T-helper 22 cell (primary cell): Measurements from ENCODE around the gene MPZL2.
A peak's percentile ranks its signal among the peaks of the same experiment; 100 is the strongest.

Experiments used
- DNase-seq: peaks from one replicate; pipeline ENCODE4 v3.0.0-alpha.2; 2020; ENCODE audit warnings: low read depth

Gene MPZL2

DNA sequence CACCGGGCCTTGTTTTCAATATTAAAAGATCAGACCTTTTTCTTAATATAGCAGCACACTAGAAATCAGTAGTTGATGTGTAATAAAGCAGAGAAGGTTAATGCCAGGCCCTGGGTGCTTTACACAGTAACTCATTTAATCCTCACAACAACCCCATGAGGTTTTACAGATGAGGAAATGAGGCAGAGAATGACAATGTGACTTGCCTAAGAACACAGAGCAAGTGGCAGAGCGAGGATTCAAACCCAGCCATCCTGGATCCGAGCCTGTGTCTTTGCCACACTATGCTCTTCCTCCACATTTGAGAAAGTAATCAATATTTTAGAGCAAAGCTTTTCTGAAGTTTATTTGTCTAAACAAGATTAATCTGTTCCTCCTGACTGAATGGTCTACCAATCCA is 46.5 kb downstream of the MPZL2 start:
- DNase-seq = no peak

DNA sequence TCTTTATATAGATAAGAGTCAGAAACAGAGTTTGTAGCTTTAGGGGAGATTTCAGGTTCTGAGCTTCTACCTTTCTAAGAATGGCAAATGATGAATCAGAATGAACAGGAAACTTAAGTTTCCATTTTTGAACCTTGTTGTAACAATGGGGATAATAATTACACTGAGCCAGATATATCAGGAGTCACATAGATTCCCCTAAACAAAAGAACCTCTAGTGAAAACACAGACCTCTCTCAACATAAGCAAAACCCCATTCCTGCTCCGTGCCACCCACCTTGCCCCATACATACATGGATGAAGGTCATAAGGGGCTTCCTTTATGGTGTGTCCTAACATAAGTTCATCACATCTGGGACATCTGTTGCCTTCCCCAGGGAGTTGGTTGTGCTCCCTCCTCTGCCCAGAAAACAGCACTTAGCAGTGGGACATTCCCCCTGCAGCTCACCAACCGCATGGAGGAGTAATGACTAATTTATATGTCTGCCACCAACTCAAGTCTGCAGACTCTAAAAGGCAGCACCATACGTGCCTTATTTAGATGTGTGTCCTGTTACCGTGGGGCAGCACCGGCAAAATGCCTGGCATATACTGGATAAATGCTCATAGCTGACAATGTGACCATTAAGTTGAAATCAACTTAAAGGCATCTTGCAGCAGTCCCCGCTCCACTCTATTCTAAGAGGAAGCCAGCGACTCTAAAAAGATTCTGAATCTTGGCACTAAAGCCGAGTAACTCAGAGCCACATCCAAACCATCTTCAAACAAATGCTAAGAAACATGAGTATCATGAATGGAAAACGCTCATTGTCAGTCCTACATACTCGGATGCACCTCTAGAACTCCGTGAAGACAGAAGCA is 47.2 kb downstream of the MPZL2 start:
- DNase-seq = peak; percentile 47

DNA sequence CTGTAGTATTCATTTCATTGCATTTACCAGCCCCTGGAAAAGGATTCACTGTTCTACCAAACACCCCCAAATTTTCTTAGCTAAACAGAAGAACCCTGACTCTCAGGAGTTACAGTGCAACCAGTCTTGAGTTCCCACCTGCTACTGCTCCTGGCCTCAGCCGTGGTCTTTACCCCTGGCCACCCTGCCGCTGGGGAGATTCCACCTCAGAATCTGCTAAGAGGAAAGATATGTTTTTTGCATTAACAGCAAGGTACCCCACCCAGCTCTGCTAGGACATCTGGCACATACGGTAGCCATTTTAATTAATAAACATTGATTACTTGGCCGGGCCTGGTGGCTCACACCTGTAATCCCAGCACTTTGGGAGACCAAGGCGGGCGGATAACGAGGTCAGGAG is 48.3 kb downstream of the MPZL2 start:
- DNase-seq = no peak

DNA sequence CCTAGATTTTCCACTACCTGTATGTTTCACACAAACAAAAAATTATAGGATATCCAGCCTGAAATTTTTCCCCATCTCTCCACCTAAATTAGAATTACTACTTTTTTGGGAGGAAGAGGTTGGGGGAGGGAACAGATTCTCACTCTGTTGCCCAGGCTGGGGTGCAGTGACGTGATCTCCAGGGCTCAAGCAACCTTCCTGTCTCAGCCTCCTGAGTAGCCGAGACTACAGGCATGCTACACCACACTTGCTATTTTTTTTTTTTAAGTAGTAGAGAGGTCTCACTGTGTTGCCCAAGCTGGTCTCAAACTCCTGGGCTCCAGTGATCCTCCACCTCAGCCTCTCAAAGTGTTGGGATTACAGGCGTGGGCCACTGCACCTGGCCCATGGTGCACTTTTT is 48.8 kb downstream of the MPZL2 start:
- no peak for DNase-seq

DNA sequence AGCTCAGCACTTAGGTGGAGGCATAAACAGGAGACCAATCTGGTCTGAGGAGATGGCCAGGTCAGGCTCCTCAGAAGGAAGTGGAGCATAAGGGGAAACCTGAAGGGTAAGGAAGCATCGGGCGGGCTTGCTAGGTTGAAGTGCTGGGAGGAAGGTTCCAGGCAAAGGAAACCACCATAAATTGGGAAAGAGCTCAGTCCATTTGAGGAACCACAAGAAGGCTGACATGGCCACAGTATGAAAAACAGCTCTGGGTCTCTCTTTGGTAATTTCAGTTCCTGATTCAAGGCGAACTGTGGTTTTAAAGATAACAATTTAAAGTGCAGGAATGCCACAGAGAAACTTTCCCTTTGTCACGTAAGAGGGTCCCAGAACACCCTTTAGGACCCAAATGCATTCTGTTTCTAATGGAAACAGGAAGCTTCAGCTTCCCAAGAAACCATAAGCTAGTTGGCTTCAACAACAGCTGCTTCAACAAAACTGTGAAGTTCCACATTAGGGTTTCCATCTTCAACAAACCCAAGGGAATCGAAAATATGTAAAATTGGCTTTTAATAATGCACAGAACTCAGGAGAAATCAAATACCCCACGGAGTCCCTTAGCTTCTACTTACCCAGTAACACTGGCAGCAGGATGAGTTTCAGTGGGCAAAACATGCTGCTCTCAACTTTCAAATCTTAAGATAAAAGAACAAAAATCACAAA is 49.7 kb downstream of the MPZL2 start:
- DNase-seq = no peak

DNA sequence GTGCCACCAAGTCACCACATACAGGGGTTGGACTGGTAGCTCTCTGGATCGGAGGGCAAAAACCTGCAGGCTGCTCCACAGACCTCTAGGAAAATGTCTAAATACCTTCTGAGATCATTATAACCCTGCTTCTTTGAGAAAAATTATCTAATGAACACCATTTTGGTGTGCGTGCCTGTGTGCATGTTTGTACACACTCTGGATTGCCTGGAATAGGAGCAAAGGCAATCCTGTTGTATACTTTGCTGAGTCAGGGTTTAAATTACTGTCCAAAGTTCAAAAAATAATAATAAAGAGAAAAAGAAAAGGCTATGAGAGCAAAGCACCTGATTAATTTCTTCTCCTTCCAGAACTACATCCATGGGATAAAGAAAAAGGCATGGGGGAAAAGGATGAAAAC is 50.3 kb downstream of the MPZL2 start:
- no peak for DNase-seq

DNA sequence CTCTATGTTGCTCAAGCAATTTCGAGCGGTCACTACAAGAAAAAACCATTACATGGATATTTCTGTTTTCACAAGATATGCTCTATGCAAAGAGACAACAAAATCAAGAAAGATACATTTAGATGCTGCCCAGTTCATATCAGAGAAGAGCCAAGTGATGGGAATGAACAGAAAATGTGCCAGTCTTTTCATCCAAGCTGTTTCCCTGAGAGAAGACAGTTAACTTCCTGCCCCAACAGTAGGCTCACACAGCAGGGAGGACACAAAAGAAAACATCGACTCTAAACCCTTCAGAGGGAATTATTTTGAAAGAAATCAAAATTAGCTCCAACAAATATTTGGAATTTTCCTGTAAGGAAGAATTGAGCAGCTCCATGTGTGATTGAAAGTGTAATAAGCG is 50.9 kb downstream of the MPZL2 start:
- no peak for DNase-seq

DNA sequence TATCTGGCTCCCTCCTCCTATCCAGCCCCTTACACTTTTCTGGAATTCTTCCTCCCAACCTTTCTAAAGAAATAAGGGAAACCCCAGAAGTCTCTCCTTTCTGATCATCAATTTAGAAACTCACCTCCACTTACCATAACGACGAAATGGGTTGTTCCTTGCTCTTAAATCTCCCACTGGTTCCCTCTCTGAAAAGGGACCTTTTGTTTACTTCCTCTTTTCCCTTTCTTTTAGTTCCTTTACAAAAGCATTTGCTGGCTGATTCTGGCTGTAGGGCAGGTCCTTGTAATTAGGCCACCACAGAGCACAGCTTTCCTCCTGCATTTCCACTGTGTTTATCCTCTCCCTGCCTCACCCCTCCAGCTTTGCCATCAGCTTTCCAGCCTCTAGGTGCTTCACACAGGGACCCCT is 51.3 kb downstream of the MPZL2 start:
- DNase-seq = no peak

DNA sequence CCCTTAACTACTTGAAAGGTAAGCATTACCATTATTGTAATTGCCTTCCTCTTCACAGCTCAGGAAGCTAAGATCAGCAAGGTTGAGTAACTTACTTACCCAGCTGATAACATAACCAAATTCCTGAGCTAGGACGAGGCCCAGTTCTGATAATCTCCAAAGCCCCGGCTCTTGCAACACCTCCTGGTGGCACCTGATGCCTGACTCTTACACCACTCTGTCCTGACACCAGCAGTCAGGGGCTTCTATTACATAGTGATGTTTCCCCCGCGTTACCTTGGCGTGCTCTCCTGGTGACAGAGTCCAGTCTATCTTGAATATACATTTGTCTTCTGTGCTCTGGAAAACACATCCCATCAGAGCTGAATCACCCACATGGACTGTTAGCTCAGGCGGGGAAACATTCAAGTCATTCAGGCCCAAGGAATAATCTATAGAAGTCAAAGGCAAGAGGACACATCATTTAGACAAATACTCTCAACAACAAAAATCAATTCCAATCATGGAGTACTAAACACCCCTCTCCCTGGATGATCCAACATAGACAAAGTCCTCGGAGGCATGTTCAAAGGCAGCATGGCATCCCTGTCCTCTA is 51.9 kb downstream of the MPZL2 start:
- no peak for DNase-seq

DNA sequence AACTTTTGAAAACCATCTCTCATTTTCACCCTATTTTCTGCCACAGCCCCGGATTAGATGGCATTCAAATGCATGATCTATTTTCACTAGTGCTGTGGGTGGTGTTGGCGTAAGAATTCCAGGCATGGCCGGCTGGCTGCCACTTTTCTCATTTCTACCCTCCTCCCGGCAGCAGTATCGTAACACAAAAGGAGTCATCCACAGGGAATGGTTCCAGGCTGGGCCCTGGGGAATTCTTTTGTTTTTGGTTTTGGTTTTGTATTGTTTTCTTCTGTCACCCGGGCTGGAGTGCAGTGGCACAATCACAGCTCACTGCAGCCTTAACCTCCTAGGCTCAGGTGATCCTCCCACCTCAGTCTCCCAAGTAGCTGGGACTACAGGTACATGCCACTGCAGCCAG is 53.1 kb downstream of the MPZL2 start:
- no peak for DNase-seq

DNA sequence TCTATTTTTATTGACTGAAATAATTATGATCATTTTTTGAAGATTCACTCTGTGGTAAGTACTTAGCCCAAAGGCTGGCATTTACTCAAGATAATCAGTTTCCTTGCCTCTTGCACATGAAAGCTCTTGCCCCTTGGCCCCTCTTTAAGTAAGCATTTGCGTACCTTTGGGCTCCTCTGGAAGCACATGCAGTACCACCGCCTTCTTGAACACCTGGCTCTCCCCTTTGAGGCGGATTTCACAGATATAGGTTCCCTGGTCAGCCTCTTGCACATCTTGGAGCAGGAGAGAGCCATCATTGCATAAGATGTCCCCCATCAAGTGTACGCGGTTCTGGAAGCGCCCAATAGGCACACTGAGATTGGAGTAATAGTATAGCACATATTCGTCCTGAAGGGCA is 53.8 kb downstream of the MPZL2 start:
- DNase-seq = no peak

DNA sequence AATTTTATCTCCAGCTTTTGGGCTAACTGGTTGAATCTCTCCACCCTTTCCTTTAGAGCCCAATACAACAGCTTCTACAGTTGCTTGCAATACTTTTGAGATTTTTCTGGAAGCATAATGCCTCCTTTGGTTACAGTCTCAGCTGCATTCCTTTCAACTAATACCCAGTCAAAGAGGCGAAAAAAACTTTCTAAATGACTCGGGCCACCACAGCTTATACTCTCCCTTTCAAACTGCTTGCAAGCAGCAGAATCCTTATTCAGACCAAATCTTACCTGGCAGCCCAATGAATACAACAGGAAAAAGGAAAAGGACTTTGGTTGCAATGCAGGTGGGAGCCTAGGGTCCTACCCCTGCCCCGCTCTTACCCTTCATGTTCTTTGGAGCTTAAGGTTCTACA is 55.1 kb downstream of the MPZL2 start:
- DNase-seq = no peak

DNA sequence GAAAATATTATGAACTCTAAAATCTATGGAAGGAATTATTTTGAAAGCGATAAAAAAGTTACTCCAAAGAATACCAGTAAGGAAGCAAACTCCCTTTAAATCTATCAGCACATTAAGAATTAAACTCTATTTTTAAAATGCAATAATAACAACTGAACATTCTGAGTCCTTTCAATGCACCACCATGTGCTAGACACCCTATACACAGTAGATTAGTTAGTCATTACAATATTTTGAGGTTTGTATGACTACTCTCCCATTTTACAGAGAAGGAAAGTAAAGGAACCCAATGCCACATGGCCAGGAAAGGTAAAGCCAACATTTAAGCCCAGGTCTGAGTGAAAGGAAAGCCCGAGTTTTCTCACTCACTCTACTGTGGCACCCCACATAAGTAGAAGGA is 57.0 kb downstream of the MPZL2 start:
- no peak for DNase-seq

DNA sequence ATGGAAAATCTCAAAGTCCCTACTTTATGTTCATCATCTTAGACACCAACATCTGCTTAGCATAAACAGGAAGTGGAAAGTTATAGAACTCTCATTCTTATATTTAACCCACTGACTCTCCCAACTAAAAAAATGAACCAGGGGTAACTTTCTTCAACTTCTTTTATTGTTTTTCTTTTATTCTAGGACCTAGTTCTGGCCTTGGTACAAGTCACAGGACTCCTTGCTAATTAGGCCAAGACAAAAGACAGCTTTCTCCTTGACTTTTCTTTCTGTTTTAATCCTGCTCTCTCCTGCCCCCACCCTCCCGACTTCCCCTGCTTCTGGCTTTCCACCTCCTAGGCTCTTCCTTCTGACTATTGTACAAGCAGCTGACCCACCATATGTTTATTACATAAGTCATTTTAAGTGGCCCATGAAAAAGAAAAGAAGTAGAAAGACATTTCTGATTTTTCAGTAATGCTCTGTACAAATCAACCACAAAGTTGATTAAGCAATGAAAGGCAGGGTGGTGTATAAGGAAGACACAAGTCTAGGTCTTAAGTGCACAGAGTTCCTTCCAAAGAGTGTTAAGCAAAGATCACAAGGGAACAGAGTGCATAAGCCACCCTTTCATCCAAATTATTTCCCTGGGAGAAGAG is 57.6 kb downstream of the MPZL2 start:
- DNase-seq = no peak

DNA sequence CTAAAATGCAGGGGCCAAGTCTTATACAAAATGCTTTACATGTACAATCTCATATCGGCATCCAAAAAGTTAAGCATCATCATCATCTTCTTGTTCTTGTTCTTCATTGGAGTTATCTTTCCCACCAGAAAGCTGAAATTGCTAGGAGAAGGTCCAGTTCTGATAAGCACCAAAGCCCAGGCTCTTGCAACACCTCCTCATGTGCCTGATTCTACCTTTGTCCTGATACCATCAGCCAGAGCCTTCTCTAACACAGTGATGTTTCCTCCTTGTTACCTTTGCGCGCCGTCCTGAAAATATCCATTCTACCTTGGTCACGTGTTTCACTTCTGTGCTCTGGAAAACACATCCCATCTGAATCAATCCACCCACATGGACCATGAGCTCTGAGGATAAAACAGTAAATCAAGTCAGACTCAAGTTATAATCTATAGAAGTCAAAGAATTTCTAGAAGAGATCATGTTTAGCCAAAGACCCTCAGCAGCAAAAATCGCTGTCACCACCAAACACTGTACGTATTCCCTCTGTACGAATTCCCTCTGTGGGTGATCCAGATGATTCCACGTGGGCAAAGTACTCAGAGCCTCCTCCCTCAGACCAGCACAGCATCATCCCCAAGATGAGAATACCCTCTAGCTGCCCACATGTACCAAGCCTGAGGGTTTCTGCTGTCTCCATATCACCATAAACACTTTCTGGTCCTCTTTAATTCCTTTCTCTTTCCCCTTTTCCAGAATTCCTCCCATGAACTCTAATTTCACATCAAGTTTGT is 58.3 kb downstream of the MPZL2 start:
- no peak for DNase-seq
